B cell (primary cell): ENCODE data around the gene PPP6R2. TPM values are rescaled to one million over a fixed set of nuclear protein-coding genes. Genes with fewer than 3 reads are reported as not detected.

Experiments
- ATAC-seq: fragments of 200-7000 bp; cut with Tn5 transposase; one replicate; pipeline ENCODE4 v1.10.0; 2021; ENCODE audit warnings: low read depth, mild to moderate bottlenecking, moderate number of reproducible peaks, moderate library complexity
- CTCF ChIA-PET: fragments of 350-600 bp; sonication (Branson Sonifier 250); formaldehyde crosslinking; loops from one replicate; lab custom pipeline; 2021; ENCODE audit warnings: antibody characterized with exemption, inconsistent platforms; lab: Charles Lee
- POLR2A ChIA-PET: fragments of 350-600 bp; sonication (Branson Sonifier 250); formaldehyde crosslinking; loops from one replicate; lab custom pipeline; 2021; ENCODE audit warnings: antibody characterized with exemption; lab: Charles Lee
- DNase-seq: peaks from one replicate; pipeline ENCODE4 v3.0.0; 2013
- H2AFZ ChIP-seq: 2 replicates; pipeline ENCODE4 v1.6.1; 2012; ENCODE audit warnings: mild to moderate bottlenecking, low read depth, low read length; ENCODE audit not compliant: insufficient read depth, poor library complexity, severe bottlenecking
- H3K27ac ChIP-seq, 2 donors: 1 replicate in 1 of 2; 2 replicates in 1 of 2; pipeline ENCODE4 v1.5.1; 2012 to 2013; ENCODE audit warnings: low read length in 2 of 2, mild to moderate bottlenecking in 2 of 2, moderate library complexity in 1 of 2
- H3K27me3 ChIP-seq, 4 experiments: fragments of 200-600 bp in 1 of 4; sonication (generic) in 1 of 4; replicated peaks in 1 of 4; 1 replicate in 2 of 4; 2 replicates in 2 of 4; pipeline versions ENCODE4 v1.6.1 to v1.7.0; 2013 to 2016; ENCODE audit warnings: low read length in 3 of 4, mild to moderate bottlenecking in 2 of 4, mixed read lengths in 1 of 4, moderate library complexity in 1 of 4; ENCODE audit not compliant: insufficient read depth in 4 of 4, control insufficient read depth in 3 of 4; ENCODE audit errors: control extremely low read depth in 1 of 4
- H3K36me3 ChIP-seq, 2 experiments: replicated peaks in 1 of 2; 1 replicate in 1 of 2; 2 replicates in 1 of 2; pipeline versions ENCODE4 v1.6.1 to v1.7.1; 2013; ENCODE audit warnings: low read length in 1 of 2; ENCODE audit not compliant: insufficient read depth in 2 of 2, control insufficient read depth in 1 of 2; ENCODE audit errors: control extremely low read depth in 1 of 2, extremely low read depth in 1 of 2
- H3K4me1 ChIP-seq, 2 donors: fragments of 200-600 bp in 1 of 2; sonication (generic) in 1 of 2; 1 replicate in 1 of 2; 2 replicates in 1 of 2; pipeline versions ENCODE4 v1.5.1 to v1.6.1; 2013 to 2017; ENCODE audit warnings: low read length in 2 of 2; ENCODE audit not compliant: control insufficient read depth in 2 of 2, insufficient read depth in 2 of 2
- H3K4me2 ChIP-seq: replicated peaks from 2 replicates; pipeline ENCODE3; 2012; ENCODE audit warnings: mild to moderate bottlenecking, low read depth, low read length; ENCODE audit not compliant: poor library complexity, severe bottlenecking
- H3K4me3 ChIP-seq, 5 experiments: fragments of 200-600 bp in 1 of 5; sonication (generic) in 1 of 5; 1 replicate in 3 of 5; 2 replicates in 2 of 5; pipeline versions ENCODE4 v1.5.1 to v1.7.0; 2011 to 2016; ENCODE audit warnings: low read length in 4 of 5, mild to moderate bottlenecking in 4 of 5, low read depth in 2 of 5, control low read depth in 1 of 5, moderate library complexity in 1 of 5; ENCODE audit not compliant: insufficient read depth in 1 of 5; ENCODE audit errors: control extremely low read depth in 1 of 5, extremely low read depth in 1 of 5
- H3K79me2 ChIP-seq: fragments of 200-600 bp; sonication (generic); one replicate; pipeline ENCODE4 v1.6.0; 2016; ENCODE audit warnings: low read length; ENCODE audit not compliant: control insufficient read depth, insufficient read depth
- H3K9ac ChIP-seq: fragments of 200-600 bp; sonication (generic); 2 replicates; pipeline ENCODE4 v1.6.1; 2017; ENCODE audit warnings: mild to moderate bottlenecking, low read length, moderate library complexity
- H3K9me3 ChIP-seq, 3 donors: one replicate each; pipeline versions ENCODE4 v1.6.1 to v1.7.1; 2013; ENCODE audit warnings: low read length in 2 of 3; ENCODE audit not compliant: control insufficient read depth in 2 of 3, insufficient read depth in 1 of 3; ENCODE audit errors: control extremely low read depth in 1 of 3
- H4K20me1 ChIP-seq: 2 replicates; pipeline ENCODE4 v1.6.0; 2012; ENCODE audit warnings: mild to moderate bottlenecking, low read length; ENCODE audit not compliant: insufficient read depth, control insufficient read depth, poor library complexity, severe bottlenecking
- H3K27ac Mint-ChIP-seq: one replicate; pipeline ENCODE4 v1.8.0; 2021; ENCODE audit warnings: mixed read lengths
- H3K27me3 Mint-ChIP-seq: one replicate; pipeline ENCODE4 v1.8.0; 2021; ENCODE audit warnings: mixed read lengths
- H3K4me1 Mint-ChIP-seq: one replicate; pipeline ENCODE4 v1.8.0; 2021; ENCODE audit warnings: mixed read lengths
- H3K4me3 Mint-ChIP-seq: one replicate; pipeline ENCODE4 v1.8.0; 2021; ENCODE audit warnings: mixed read lengths
- H3K9me3 Mint-ChIP-seq: one replicate; pipeline ENCODE4 v1.8.0; 2022; ENCODE audit warnings: mixed read lengths; ENCODE audit not compliant: insufficient read depth
- CTCF ChIP-seq: fragments of 200-600 bp; IDR thresholded peaks from one replicate; pipeline ENCODE4 v1.8.0; 2022; ENCODE audit warnings: antibody characterized with exemption, mild to moderate bottlenecking
- EZH2 ChIP-seq: IDR thresholded peaks from 2 replicates; pipeline ENCODE4 v1.6.1; 2012; ENCODE audit warnings: borderline replicate concordance, low read depth, mild to moderate bottlenecking, moderate library complexity, low read length; ENCODE audit not compliant: insufficient read depth, poor library complexity, severe bottlenecking
- WGBS: methylation state at CpG from one replicate; pipeline ENCODE4 v1.1.5; 2013; ENCODE audit warnings: missing lambda C conversion rate; ENCODE audit not compliant: insufficient coverage; 5-methylcytosine and 5-hydroxymethylcytosine counted together
- intact Hi-C: fragments of 100-400 bp; cut with micrococcal nuclease; formaldehyde crosslinking; loops from one replicate; pipeline ENCODE4 v1.10.0; 2022
- polyA plus RNA-seq: library from polyadenylated mRNA; depleted of rRNA; stranded (reverse); fragments of >200 nt; gene quantifications from 2 replicates; pipeline ENCODE4 v1.2.3, GENCODE V29; 2012
- total RNA-seq, 2 donors: library from RNA; stranded (reverse); fragments of 120-200 nt in 1 of 2; gene quantifications; 1 replicate in 1 of 2; 2 replicates in 1 of 2; pipeline versions ENCODE4 v1.2.3 to v1.2.4, GENCODE V29; 2013 to 2022

The PPP6R2 gene
- total and polyA plus RNA-seq, 2 donors (not counting 1 experiment from before 2014, with no cell fraction given), result 91.4 to 98.7 TPM

- peaks cover 0 to 7% (median 0%) of the 10 kb centered on the region in 3 donors for H3K9me3 ChIP-seq
- CTCF ChIA-PET, result interaction anchor here (1.0 to 2.3 kb wide), 5 partner anchors 9 to 41 kb away, joined by 3 to 8 read pairs (median 4); no protein-coding TSS in a partner anchor
- H3K27ac ChIP-seq, result no peak overlapping the region
- H3K9ac ChIP-seq, result no peak overlapping the region
- H4K20me1 ChIP-seq, result no peaks in the 10 kb centered on the region
- POLR2A ChIA-PET, result interaction anchor here (1.1 to 7.5 kb wide), 3 partner anchors 11 to 26 kb away, joined by 3 to 61 read pairs (median 3); partner anchors contain the start of gene DENND6B
- peak overlapping the region; percentile 20 for H3K27ac Mint-ChIP-seq
- no peaks in the 10 kb centered on the region for H3K36me3 ChIP-seq
- ATAC-seq, result no peak
- H3K4me1 Mint-ChIP-seq, result peaks cover 59% of the 10 kb centered on the region
- peaks cover 7% of the 10 kb centered on the region for H3K27me3 Mint-ChIP-seq
- no peaks in the 10 kb centered on the region for H3K79me2 ChIP-seq
- no peak overlapping the region for H3K4me3 ChIP-seq
- H3K9me3 Mint-ChIP-seq, result no peaks in the 10 kb centered on the region
- TF ChIP-seq EZH2, result no peak
- no peak for TF ChIP-seq CTCF
- H2AFZ ChIP-seq, result no peak overlapping the region
- H3K27me3 ChIP-seq, result peaks cover 0 to 17% (median 8%) of the 10 kb centered on the region in 4 experiments
- intact Hi-C loops, result loop anchor here (2.0 kb wide), 2 partner anchors 14 to 30 kb away; partner anchors contain the start of gene MAPK11
- no peak for DNase-seq
- H3K4me1 ChIP-seq, result peaks cover 62 to 69% of the 10 kb centered on the region in 2 donors
- 96% methylated on average over 13 of the region's 14 CpGs for WGBS
- peak overlapping the region; percentile 95 for H3K4me2 ChIP-seq
- H3K4me3 Mint-ChIP-seq, result peak overlapping the region; percentile 45
Observed at GRCh38 chr22:50300620-50301257, 42.4 kb upstream of the PPP6R2 start.

- Mint-ChIP-seq H3K27ac (peak overlapping the region; percentile 80), H3K4me3 (peak overlapping the region; percentile 81), H3K4me1 (peaks cover 63% of the 10 kb centered on the region), H3K9me3 (no peaks in the 10 kb centered on the region), H3K27me3 (peaks cover 13% of the 10 kb centered on the region)
- ATAC-seq, result peak; percentile 14
- intact Hi-C loops, result loop anchor here (2.0 kb wide), 2 partner anchors 13 to 31 kb away; partner anchors contain the start of gene MAPK11
- ChIA-PET CTCF (interaction anchor here (0.6 to 2.3 kb wide), 5 partner anchors 8 to 66 kb away, joined by 3 to 6 read pairs (median 4); no protein-coding TSS in a partner anchor), POLR2A (interaction anchor here (0.8 to 7.5 kb wide), 3 partner anchors 15 to 30 kb away, joined by 3 to 61 read pairs (median 11); no protein-coding TSS in a partner anchor)
- TF ChIP-seq EZH2 (no peak), CTCF (no peak)
- Histone ChIP-seq H3K4me1 (peaks cover 70 to 76% of the 10 kb centered on the region in 2 donors), H3K36me3 (no peaks in the 10 kb centered on the region), H4K20me1 (no peaks in the 10 kb centered on the region), H3K4me2 (peak overlapping the region; percentile 95), H3K4me3 (no peak overlapping the region), H2AFZ (no peak overlapping the region), H3K27ac (no peak overlapping the region), H3K9me3 (peaks cover 0 to 7% (median 0%) of the 10 kb centered on the region in 3 donors), H3K9ac (peak overlapping the region; percentile 16), H3K79me2 (no peaks in the 10 kb centered on the region), H3K27me3 (peaks cover 0 to 25% (median 9%) of the 10 kb centered on the region in 4 experiments)
- DNase-seq, result peak; percentile 74
- WGBS, result 19% methylated on average over 16 of the region's 17 CpGs
Observed at GRCh38 chr22:50301581-50301991, 41.5 kb upstream of the PPP6R2 start.
